Tibial nerve (tissue), 4 donors: ENCODE results near the gene SBK2. TPM values are rescaled to one million over a fixed set of nuclear protein-coding genes. Genes with fewer than 3 reads are reported as not detected.

Experiments
- DNase-seq, 2 donors: peaks; one replicate each; pipeline ENCODE4 v3.0.0-alpha.2; 2019; ENCODE audit warnings: low spot score in 2 of 2
- H3K27ac ChIP-seq, 4 donors: fragments of 200-600 bp; sonication (generic) in 3 of 4; one replicate each; pipeline ENCODE4 v1.5.1; 2017 to 2019; ENCODE audit warnings: mild to moderate bottlenecking in 1 of 4
- H3K27me3 ChIP-seq, 2 donors: fragments of 200-600 bp; sonication (generic) in 1 of 2; one replicate each; pipeline versions ENCODE4 v1.5.1 to v1.6.0; 2017 to 2019
- H3K36me3 ChIP-seq, 3 donors: fragments of 200-600 bp; sonication (generic); one replicate each; pipeline ENCODE4 v1.5.1; 2018 to 2019
- H3K4me1 ChIP-seq, 4 donors: fragments of 200-600 bp; sonication (generic) in 3 of 4; one replicate each; pipeline ENCODE4 v1.5.1; 2017 to 2019
- H3K4me3 ChIP-seq, 4 donors: fragments of 200-600 bp; sonication (generic) in 3 of 4; one replicate each; pipeline ENCODE4 v1.5.1; 2017 to 2019; ENCODE audit warnings: mild to moderate bottlenecking in 1 of 4, moderate library complexity in 1 of 4
- H3K9me3 ChIP-seq, 4 donors: fragments of 200-600 bp; sonication (generic) in 3 of 4; one replicate each; pipeline ENCODE4 v1.5.1; 2017 to 2019
- CTCF ChIP-seq, 5 experiments: fragments of 200-600 bp in 3 of 5; fragments of 450-650 bp in 2 of 5; sonication (generic) in 3 of 5; IDR thresholded peaks; one replicate each; pipeline ENCODE4 v1.5.1; 2016 to 2019; ENCODE audit warnings: antibody characterized with exemption in 5 of 5, mild to moderate bottlenecking in 3 of 5, moderate library complexity in 2 of 5
- EP300 ChIP-seq, 2 donors: sonication (generic); formaldehyde crosslinking; IDR thresholded peaks; one replicate each; pipeline ENCODE4 v1.6.1; 2017; ENCODE audit warnings: antibody characterized with exemption in 2 of 2, mild to moderate bottlenecking in 1 of 2
- POLR2A ChIP-seq, 2 donors: fragments of 450-650 bp; IDR thresholded peaks; one replicate each; pipeline ENCODE4 v1.6.1; 2017; ENCODE audit warnings: antibody characterized with exemption in 2 of 2, mild to moderate bottlenecking in 2 of 2, moderate library complexity in 2 of 2
- WGBS, 2 donors: methylation state at CpG; one replicate each; pipeline ENCODE4 v1.1.5; 2018; 5-methylcytosine and 5-hydroxymethylcytosine counted together
- total RNA-seq, 4 donors: library from RNA; depleted of rRNA; stranded (reverse); fragments of >200 nt; gene quantifications; one replicate each; pipeline ENCODE4 v1.1.0, GENCODE V29; 2016

Gene SBK2
- total RNA-seq, 4 donors from 2014 or later: not detected

GRCh38 chr19:55481794-55482155, 55.2 kb downstream of the SBK2 start:
- DNase-seq: no peak
- 65 to 67% methylated on average over 26 to 34 of the region's 40 CpGs for WGBS, 2 donors
- Histone ChIP-seq H3K4me3 (no peak overlapping the region), H3K4me1 (peaks cover 0 to 47% (median 34%) of the 10 kb centered on the region in 4 donors), H3K36me3 (peaks cover 0 to 31% (median 0%) of the 10 kb centered on the region in 3 donors), H3K27ac (no peak overlapping the region), H3K9me3 (no peaks in the 10 kb centered on the region), H3K27me3 (no peaks in the 10 kb centered on the region)
- TF ChIP-seq CTCF (IDR thresholded peaks at IDR 0.05) (no peak), EP300 (IDR thresholded peaks at IDR 0.05) (no peak), POLR2A (IDR thresholded peaks at IDR 0.05) (no peak)

- Histone ChIP-seq H3K4me1 (peaks cover 0 to 42% (median 29%) of the 10 kb centered on the region in 4 donors), H3K4me3 (no peak overlapping the region), H3K36me3 (peaks cover 0 to 31% (median 0%) of the 10 kb centered on the region in 3 donors), H3K27ac (no peak overlapping the region), H3K9me3 (no peaks in the 10 kb centered on the region), H3K27me3 (no peaks in the 10 kb centered on the region)
- no peak for TF ChIP-seq CTCF (IDR thresholded peaks at IDR 0.05)
- TF ChIP-seq EP300 (IDR thresholded peaks at IDR 0.05): no peak
- DNase-seq: no peak
- WGBS, 2 donors: 87 to 91% methylated on average over 33 to 36 of the region's 52 CpGs
Observed at GRCh38 chr19:55481148-55481793, 55.7 kb downstream of the SBK2 start.

GRCh38 chr19:55479451-55480230, 57.3 kb downstream of the SBK2 start:
- no peaks in the 10 kb centered on the region for H3K27me3 ChIP-seq
- DNase-seq: no peak
- H3K9me3 ChIP-seq: no peaks in the 10 kb centered on the region
- whole genome bisulfite sequencing, 2 donors: 72 to 73% methylated on average over 14 of the region's 15 CpGs
- TF ChIP-seq EP300 (IDR thresholded peaks at IDR 0.05): no peak
- TF ChIP-seq POLR2A (IDR thresholded peaks at IDR 0.05): no peak
- no peak for TF ChIP-seq CTCF (IDR thresholded peaks at IDR 0.05)
- peaks cover 0 to 41% (median 24%) of the 10 kb centered on the region in 4 donors for H3K4me1 ChIP-seq
- no peak overlapping the region for H3K27ac ChIP-seq
- H3K36me3 ChIP-seq: peaks cover 0 to 31% (median 0%) of the 10 kb centered on the region in 3 donors
- H3K4me3 ChIP-seq: no peak overlapping the region

GRCh38 chr19:55479045-55479444, 57.9 kb downstream of the SBK2 start:
- no peak for DNase-seq
- peaks cover 0 to 31% (median 0%) of the 10 kb centered on the region in 3 donors for H3K36me3 ChIP-seq
- TF ChIP-seq POLR2A (IDR thresholded peaks at IDR 0.05): no peak
- no peak for TF ChIP-seq CTCF (IDR thresholded peaks at IDR 0.05)
- TF ChIP-seq EP300 (IDR thresholded peaks at IDR 0.05): no peak
- peaks cover 0 to 41% (median 24%) of the 10 kb centered on the region in 4 donors for H3K4me1 ChIP-seq
- H3K9me3 ChIP-seq: no peaks in the 10 kb centered on the region
- 80 to 83% methylated on average over 17 of the region's 17 CpGs for WGBS, 2 donors
- no peak overlapping the region for H3K27ac ChIP-seq
- no peaks in the 10 kb centered on the region for H3K27me3 ChIP-seq
- H3K4me3 ChIP-seq: no peak overlapping the region

Other genes starting within 250 kb of the SBK2 start
- 10 to 100 TPM in 1 of 4 donors, 1 to 10 TPM in 3; 5.5 to 17.1 (median 7.7) TPM for gene TMEM150B, start 211.8 kb downstream of the SBK2 start, total RNA-seq
- gene KMT5C, start 197.3 kb downstream of the SBK2 start, total RNA-seq: 10 to 100 TPM; 30.6 to 50.0 (median 41.2) TPM
- not detected for gene COX6B2, start 182.4 kb downstream of the SBK2 start, total RNA-seq
- not detected for gene GARIN5B, start 173.9 kb downstream of the SBK2 start, total RNA-seq
- gene IL11, start 166.7 kb downstream of the SBK2 start, total RNA-seq: under 1 TPM in 1 of 4 donors, not detected in 3; 0.21 TPM
- gene TMEM190, start 160.3 kb downstream of the SBK2 start, total RNA-seq: 1 to 10 TPM in 1 of 4 donors, not detected in 3; 2.7 TPM
- 1 to 10 TPM in 2 of 4 donors, under 1 TPM in 2; 0.63 to 7.5 (median 2.6) TPM for gene TMEM238, start 152.8 kb downstream of the SBK2 start, total RNA-seq
- gene RPL28, start 151.2 kb downstream of the SBK2 start, total RNA-seq: 100 to 1,000 TPM; 266 to 574 (median 354) TPM
- 10 to 100 TPM in 2 of 4 donors, 1 to 10 TPM in 2; 8.0 to 16.2 (median 9.9) TPM for gene UBE2S, start 129.3 kb downstream of the SBK2 start, total RNA-seq
- gene SHISA7, start 93.8 kb downstream of the SBK2 start, total RNA-seq: 1 to 10 TPM in 3 of 4 donors, under 1 TPM in 1; 0.42 to 4.1 (median 2.0) TPM
- gene ISOC2, start 75.5 kb downstream of the SBK2 start, total RNA-seq: 10 to 100 TPM; 38.0 to 80.4 (median 65.9) TPM
- not detected for gene C19orf85, start 72.4 kb downstream of the SBK2 start, total RNA-seq
- 10 to 100 TPM in 1 of 4 donors, 1 to 10 TPM in 3; 3.5 to 16.8 (median 4.0) TPM for gene ZNF628, start 60.5 kb downstream of the SBK2 start, total RNA-seq
- gene NAT14, start 51.9 kb downstream of the SBK2 start, total RNA-seq: 1 to 10 TPM; 3.1 to 8.0 (median 4.3) TPM
- 10 to 100 TPM in 1 of 4 donors, 1 to 10 TPM in 3; 3.9 to 14.5 (median 7.2) TPM for gene SSC5D, start 48.7 kb downstream of the SBK2 start, total RNA-seq
- under 1 TPM in 1 of 4 donors, not detected in 3; 0.59 TPM for gene SBK3, start 8.4 kb upstream of the SBK2 start, total RNA-seq
- 1 to 10 TPM; 2.0 to 5.3 (median 4.2) TPM for gene ZNF579, start 43.7 kb upstream of the SBK2 start, total RNA-seq
- gene FIZ1, start 62.4 kb upstream of the SBK2 start, total RNA-seq: 10 to 100 TPM in 1 of 4 donors, 1 to 10 TPM in 3; 4.8 to 11.7 (median 7.9) TPM
- gene ZNF524, start 63.2 kb upstream of the SBK2 start, total RNA-seq: 10 to 100 TPM; 23.1 to 35.0 (median 27.0) TPM
- gene ZNF865, start 68.5 kb upstream of the SBK2 start, total RNA-seq: 10 to 100 TPM in 3 of 4 donors, 1 to 10 TPM in 1; 8.8 to 15.0 (median 12.7) TPM
- gene ZNF784, start 87.4 kb upstream of the SBK2 start, total RNA-seq: 1 to 10 TPM; 1.5 to 6.9 (median 1.9) TPM
- 10 to 100 TPM; 24.1 to 67.5 (median 35.0) TPM for gene ZNF580, start 103.9 kb upstream of the SBK2 start, total RNA-seq
- 10 to 100 TPM in 2 of 4 donors, 1 to 10 TPM in 2; 5.7 to 19.4 (median 8.8) TPM for gene ZNF581, start 106.5 kb upstream of the SBK2 start, total RNA-seq
- gene CCDC106, start 111.1 kb upstream of the SBK2 start, total RNA-seq: 10 to 100 TPM; 14.5 to 39.6 (median 16.1) TPM
- 100 to 1,000 TPM; 115 to 242 (median 141) TPM for gene U2AF2, start 117.9 kb upstream of the SBK2 start, total RNA-seq
- 100 to 1,000 TPM in 3 of 4 donors, 10 to 100 TPM in 1; 92.0 to 164 (median 118) TPM for gene EPN1, start 138.1 kb upstream of the SBK2 start, total RNA-seq
- gene NLRP9, start 201.3 kb upstream of the SBK2 start, total RNA-seq: not detected
- 1 to 10 TPM in 1 of 4 donors, not detected in 3; 1.2 TPM for gene RFPL4A, start 222.0 kb upstream of the SBK2 start, total RNA-seq
- not detected for gene RFPL4AL1, start 232.0 kb upstream of the SBK2 start, total RNA-seq